ENCODE measurements around the gene NEDD9. TPM values are rescaled to one million over a fixed set of nuclear protein-coding genes. Genes with fewer than 3 reads are reported as not detected.

NEDD9 gene
- total and polyA plus RNA-seq, 2 of the 13 experiments (the other 11 are each of a cell fraction or from before 2014, with no cell fraction given): 27.1 to 389 TPM

DNA sequence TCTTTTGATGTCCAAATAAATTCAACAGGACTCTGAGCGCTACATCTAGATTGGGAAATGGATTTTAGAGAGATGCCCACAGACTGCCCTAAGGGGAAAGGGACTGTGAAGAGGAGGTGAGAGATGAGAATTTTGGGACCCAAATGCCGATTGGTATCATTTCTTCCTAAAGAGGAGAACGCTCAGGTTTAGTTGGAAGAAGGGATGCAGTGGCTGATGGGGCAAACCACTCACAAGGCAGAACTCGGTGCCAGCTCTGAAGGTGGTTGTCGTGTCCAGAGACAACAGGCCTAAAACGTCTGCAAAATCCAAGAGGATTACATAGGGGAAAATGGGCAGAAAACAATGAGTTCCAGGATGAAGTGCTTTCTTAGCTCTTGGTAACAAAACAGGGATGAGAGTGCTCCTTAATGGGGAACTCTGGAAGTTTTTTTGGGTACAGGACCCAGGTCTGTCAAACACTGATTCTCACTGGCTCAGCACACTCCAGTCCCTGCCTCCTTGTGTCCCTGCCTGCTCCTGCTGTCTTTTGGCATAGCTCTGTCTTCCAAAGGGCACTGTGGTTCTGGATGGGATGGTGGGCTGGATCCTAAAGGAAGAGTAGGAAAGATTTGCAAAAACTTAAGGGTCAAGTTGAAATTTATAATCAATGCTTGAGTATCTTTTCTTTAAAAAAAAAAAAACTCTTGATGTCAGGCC lies 29.0 kb downstream of the NEDD9 start (continued):
- TF ChIP-seq MTF2 (CRISPR knock-in tag; IDR thresholded peaks at IDR 0.05; ENCODE audit: borderline replicate concordance) (0 out of 2 replicates have a peak, but pooled peaks have one; percentile 23), ERF (CRISPR knock-in tag; IDR thresholded peaks at IDR 0.05) (no peak), ZNF761 (CRISPR knock-in tag; conservative IDR thresholded peaks at IDR 0.05) (no peak), RBM22 (optimal IDR thresholded peaks at IDR 0.05; ENCODE audit: low read length) (peak; percentile 71), SPEN (CRISPR knock-in tag; IDR thresholded peaks at IDR 0.05; ENCODE audit: low read depth) (no peak), SIX1 (CRISPR knock-in tag; IDR thresholded peaks at IDR 0.05; ENCODE audit: borderline replicate concordance) (0 out of 2 replicates have a peak, but pooled peaks have one; percentile 2), ADNP (CRISPR knock-in tag; IDR thresholded peaks at IDR 0.05) (no peak), SSRP1 (CRISPR knock-in tag; IDR thresholded peaks at IDR 0.05) (peak; percentile 73; the same call in 1 of the 2 replicates), ZNF841 (CRISPR knock-in tag; IDR thresholded peaks at IDR 0.05; ENCODE audit: borderline replicate concordance) (no peak), IKZF4 (CRISPR knock-in tag; IDR thresholded peaks at IDR 0.05; ENCODE audit: borderline replicate concordance, low read depth, not compliant biosample characterization) (no peak)
- TF ChIP-seq, protein P1, sequence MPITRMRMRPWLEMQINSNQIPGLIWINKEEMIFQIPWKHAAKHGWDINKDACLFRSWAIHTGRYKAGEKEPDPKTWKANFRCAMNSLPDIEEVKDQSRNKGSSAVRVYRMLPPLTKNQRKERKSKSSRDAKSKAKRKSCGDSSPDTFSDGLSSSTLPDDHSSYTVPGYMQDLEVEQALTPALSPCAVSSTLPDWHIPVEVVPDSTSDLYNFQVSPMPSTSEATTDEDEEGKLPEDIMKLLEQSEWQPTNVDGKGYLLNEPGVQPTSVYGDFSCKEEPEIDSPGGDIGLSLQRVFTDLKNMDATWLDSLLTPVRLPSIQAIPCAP (CRISPR knock-in tag; IDR thresholded peaks at IDR 0.05; ENCODE audit: low read depth): no peak
- TF ChIP-seq, protein P2, sequence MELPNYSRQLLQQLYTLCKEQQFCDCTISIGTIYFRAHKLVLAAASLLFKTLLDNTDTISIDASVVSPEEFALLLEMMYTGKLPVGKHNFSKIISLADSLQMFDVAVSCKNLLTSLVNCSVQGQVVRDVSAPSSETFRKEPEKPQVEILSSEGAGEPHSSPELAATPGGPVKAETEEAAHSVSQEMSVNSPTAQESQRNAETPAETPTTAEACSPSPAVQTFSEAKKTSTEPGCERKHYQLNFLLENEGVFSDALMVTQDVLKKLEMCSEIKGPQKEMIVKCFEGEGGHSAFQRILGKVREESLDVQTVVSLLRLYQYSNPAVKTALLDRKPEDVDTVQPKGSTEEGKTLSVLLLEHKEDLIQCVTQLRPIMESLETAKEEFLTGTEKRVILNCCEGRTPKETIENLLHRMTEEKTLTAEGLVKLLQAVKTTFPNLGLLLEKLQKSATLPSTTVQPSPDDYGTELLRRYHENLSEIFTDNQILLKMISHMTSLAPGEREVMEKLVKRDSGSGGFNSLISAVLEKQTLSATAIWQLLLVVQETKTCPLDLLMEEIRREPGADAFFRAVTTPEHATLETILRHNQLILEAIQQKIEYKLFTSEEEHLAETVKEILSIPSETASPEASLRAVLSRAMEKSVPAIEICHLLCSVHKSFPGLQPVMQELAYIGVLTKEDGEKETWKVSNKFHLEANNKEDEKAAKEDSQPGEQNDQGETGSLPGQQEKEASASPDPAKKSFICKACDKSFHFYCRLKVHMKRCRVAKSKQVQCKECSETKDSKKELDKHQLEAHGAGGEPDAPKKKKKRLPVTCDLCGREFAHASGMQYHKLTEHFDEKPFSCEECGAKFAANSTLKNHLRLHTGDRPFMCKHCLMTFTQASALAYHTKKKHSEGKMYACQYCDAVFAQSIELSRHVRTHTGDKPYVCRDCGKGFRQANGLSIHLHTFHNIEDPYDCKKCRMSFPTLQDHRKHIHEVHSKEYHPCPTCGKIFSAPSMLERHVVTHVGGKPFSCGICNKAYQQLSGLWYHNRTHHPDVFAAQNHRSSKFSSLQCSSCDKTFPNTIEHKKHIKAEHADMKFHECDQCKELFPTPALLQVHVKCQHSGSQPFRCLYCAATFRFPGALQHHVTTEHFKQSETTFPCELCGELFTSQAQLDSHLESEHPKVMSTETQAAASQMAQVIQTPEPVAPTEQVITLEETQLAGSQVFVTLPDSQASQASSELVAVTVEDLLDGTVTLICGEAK (IDR thresholded peaks at IDR 0.05): no peak
- TF ChIP-seq, protein P2 (CRISPR knock-in tag; IDR thresholded peaks at IDR 0.05): no peak
- TF ChIP-seq, protein P3, sequence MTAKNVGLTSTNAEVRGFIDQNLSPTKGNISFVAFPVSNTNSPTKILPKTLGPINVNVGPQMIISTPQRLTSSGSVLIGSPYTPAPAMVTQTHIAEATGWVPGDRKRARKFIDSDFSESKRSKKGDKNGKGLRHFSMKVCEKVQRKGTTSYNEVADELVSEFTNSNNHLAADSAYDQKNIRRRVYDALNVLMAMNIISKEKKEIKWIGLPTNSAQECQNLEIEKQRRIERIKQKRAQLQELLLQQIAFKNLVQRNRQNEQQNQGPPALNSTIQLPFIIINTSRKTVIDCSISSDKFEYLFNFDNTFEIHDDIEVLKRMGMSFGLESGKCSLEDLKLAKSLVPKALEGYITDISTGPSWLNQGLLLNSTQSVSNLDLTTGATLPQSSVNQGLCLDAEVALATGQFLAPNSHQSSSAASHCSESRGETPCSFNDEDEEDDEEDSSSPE (CRISPR knock-in tag; IDR thresholded peaks at IDR 0.05): 0 out of 2 replicates have a peak, but pooled peaks have one; percentile 2

Measured in HepG2 (cell line).